OCI-LY7 (cell line): ENCODE results near the gene TP53RK.

Source experiments
- EZH2phosphoT487 ChIP-seq: fragments of 200-600 bp; sonication (generic); IDR thresholded peaks from 2 replicates; pipeline ENCODE4 v1.6.1; 2018; ENCODE audit warnings: low read depth, borderline replicate concordance, mild to moderate bottlenecking, mixed run types, antibody characterized with exemption, low read length, moderate library complexity, mixed read lengths
- TF ChIP-seq, protein P1 (sequence below): fragments of 200-600 bp; sonication (generic); conservative IDR thresholded peaks from 2 replicates; pipeline ENCODE4 v1.5.1; 2014; ENCODE audit warnings: mild to moderate bottlenecking, antibody characterized with exemption, low read length, moderate library complexity, mixed read lengths

DNA sequence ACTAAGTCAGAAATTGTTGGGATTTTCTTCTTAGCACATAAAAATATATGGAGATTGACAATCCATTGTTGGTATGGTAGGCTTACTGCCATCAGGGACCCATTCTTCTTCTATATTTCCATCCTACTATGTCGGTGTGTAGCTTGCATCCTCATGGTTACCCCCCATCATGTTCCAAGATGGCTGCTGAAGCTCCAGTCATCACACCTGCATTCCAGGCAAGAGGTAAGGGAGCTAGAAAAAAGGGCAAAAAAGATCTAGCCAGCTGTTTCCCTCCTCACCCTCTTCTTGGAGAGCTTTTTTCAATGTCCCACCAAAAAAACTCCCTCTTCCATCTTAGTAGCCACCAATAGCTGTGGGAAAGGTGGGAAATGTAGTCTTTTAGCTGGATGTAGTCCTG, 33.8 kb upstream of the TP53RK start:
- TF ChIP-seq, protein P1, sequence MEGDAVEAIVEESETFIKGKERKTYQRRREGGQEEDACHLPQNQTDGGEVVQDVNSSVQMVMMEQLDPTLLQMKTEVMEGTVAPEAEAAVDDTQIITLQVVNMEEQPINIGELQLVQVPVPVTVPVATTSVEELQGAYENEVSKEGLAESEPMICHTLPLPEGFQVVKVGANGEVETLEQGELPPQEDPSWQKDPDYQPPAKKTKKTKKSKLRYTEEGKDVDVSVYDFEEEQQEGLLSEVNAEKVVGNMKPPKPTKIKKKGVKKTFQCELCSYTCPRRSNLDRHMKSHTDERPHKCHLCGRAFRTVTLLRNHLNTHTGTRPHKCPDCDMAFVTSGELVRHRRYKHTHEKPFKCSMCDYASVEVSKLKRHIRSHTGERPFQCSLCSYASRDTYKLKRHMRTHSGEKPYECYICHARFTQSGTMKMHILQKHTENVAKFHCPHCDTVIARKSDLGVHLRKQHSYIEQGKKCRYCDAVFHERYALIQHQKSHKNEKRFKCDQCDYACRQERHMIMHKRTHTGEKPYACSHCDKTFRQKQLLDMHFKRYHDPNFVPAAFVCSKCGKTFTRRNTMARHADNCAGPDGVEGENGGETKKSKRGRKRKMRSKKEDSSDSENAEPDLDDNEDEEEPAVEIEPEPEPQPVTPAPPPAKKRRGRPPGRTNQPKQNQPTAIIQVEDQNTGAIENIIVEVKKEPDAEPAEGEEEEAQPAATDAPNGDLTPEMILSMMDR = no peak
- no peak for TF ChIP-seq EZH2phosphoT487
